Activated CD4-positive, alpha-beta memory T cell treated with anti-CD3 and anti-CD28 coated beads, Interleukin-2, amount 10 ng/mL, durations not matched to agents 7 days and 5 days (primary cell): ENCODE measurements around the gene RRP12. TPM values are rescaled to one million over a fixed set of nuclear protein-coding genes. Genes with fewer than 3 reads are reported as not detected.

Experiments
- CTCF ChIA-PET: fragments of 350-600 bp; sonication (Branson Sonifier 250); formaldehyde crosslinking; loops from one replicate; lab custom pipeline; 2021; ENCODE audit warnings: antibody characterized with exemption, inconsistent platforms; lab: Charles Lee
- POLR2A ChIA-PET: fragments of 350-600 bp; sonication (Branson Sonifier 250); formaldehyde crosslinking; loops from one replicate; lab custom pipeline; 2021; ENCODE audit warnings: antibody characterized with exemption; lab: Charles Lee
- DNase-seq: peaks from one replicate; pipeline ENCODE4 v3.0.0-alpha.2; 2020
- H3K27ac Mint-ChIP-seq: one replicate; pipeline ENCODE4 v1.8.0; 2021; ENCODE audit warnings: mild to moderate bottlenecking, mixed read lengths
- H3K27me3 Mint-ChIP-seq: one replicate; pipeline ENCODE4 v1.8.0; 2021; ENCODE audit warnings: mixed read lengths
- H3K36me3 Mint-ChIP-seq: one replicate; pipeline ENCODE4 v1.8.0; 2021; ENCODE audit warnings: low read depth, mixed read lengths
- H3K4me1 Mint-ChIP-seq: one replicate; pipeline ENCODE4 v1.8.0; 2021; ENCODE audit warnings: mixed read lengths
- H3K4me3 Mint-ChIP-seq: one replicate; pipeline ENCODE4 v1.8.0; 2021; ENCODE audit warnings: mild to moderate bottlenecking, mixed read lengths
- H3K9me3 Mint-ChIP-seq: one replicate; pipeline ENCODE4 v1.8.0; 2021; ENCODE audit warnings: mixed read lengths
- total RNA-seq, 2 experiments: library from RNA; stranded (reverse); gene quantifications; one replicate each; pipeline ENCODE4 v1.2.3, GENCODE V29; 2021

RRP12 gene
- total RNA-seq, 2 experiments from 2014 or later, result 16.2 to 18.1 TPM

DNA sequence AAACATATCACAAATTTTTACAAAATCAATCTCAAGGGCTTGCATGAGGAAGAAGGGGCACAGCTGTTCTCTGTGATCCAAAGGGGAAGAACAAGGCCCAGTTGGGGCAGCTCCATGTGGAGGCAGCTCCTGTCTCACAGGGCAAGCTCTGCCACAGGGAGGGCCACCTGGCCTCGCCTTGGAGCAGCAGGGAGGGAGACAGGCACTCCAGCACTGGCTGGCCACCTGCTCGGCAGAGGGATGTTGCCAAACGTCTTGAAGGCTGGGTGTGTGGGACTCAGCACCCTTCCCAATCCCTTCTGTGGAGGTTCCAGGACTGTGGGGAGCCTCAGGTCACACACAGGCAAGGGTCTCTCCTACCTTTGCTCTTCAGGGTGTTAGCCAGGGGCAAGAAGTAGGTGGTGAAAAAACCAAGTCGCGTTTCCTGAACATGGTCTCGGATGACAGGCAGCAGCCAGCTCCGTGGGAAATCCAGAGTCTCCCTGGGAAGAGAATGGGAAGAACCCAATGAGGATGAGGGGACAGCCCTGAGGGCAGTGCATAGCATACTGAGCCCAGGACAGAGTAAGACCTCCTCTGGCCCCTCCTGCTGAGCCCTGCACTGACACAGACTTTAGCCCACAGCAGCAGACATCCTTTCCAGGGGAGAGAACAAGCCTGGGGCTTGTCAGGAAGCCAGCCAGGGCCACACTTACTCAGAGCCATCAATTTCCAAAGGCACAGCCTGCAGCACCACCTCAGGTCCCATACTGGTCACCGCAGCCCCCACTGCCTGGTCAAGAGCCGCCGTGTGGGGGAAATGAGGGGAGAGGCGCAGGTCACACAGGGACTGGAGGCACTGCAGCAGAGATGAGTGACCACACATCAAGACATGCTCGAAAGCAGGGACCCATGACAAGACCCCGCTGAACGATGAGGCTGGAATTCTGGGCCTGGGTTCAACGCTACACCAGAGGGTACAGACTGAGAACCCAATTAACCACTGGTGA is 21.9 kb downstream of the RRP12 start:
- H3K27ac Mint-ChIP-seq, result no peak overlapping the region
- H3K4me3 Mint-ChIP-seq, result no peak overlapping the region
- H3K9me3 Mint-ChIP-seq, result no peaks in the 10 kb centered on the region
- ChIA-PET CTCF (no interaction called here), POLR2A (no interaction called here)
- no peaks in the 10 kb centered on the region for H3K36me3 Mint-ChIP-seq
- H3K27me3 Mint-ChIP-seq, result no peaks in the 10 kb centered on the region
- H3K4me1 Mint-ChIP-seq, result no peaks in the 10 kb centered on the region
- no peak for DNase-seq

DNA sequence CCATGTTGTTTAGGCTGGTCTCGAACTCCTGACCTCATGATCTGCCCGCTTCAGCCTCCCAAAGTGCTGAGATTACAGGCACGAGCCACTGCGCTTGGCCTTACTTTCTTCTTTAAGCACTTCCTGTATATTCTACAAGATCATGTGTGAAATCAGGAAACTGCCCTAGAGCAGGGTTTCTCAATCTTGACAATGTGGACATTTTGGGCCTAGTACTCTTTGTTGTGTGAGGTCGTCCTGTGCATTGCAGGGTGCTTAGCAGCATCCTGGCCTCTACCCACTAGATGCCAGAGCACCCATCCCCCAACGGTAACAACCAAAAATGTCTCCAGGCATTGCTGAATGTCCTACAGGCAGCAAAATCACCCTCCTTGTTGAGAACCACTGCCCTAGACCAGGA is 24.7 kb downstream of the RRP12 start:
- ChIA-PET CTCF (no interaction called here), POLR2A (no interaction called here)
- no peaks in the 10 kb centered on the region for H3K4me1 Mint-ChIP-seq
- no peaks in the 10 kb centered on the region for H3K9me3 Mint-ChIP-seq
- no peak overlapping the region for H3K27ac Mint-ChIP-seq
- no peak for DNase-seq
- no peak overlapping the region for H3K4me3 Mint-ChIP-seq
- H3K27me3 Mint-ChIP-seq, result no peaks in the 10 kb centered on the region
- H3K36me3 Mint-ChIP-seq, result peaks cover 6% of the 10 kb centered on the region

GRCh38 chr10:97373456-97373855 is 27.7 kb downstream of the RRP12 start:
- Mint-ChIP-seq H3K4me1 (no peaks in the 10 kb centered on the region), H3K27me3 (no peaks in the 10 kb centered on the region), H3K36me3 (peaks cover 12% of the 10 kb centered on the region), H3K9me3 (no peaks in the 10 kb centered on the region), H3K4me3 (no peak overlapping the region), H3K27ac (no peak overlapping the region)
- CTCF ChIA-PET, result no interaction called here
- POLR2A ChIA-PET, result no interaction called here
- no peak for DNase-seq

- Mint-ChIP-seq H3K4me3 (no peak overlapping the region), H3K36me3 (peaks cover 12% of the 10 kb centered on the region), H3K9me3 (no peaks in the 10 kb centered on the region), H3K4me1 (no peaks in the 10 kb centered on the region), H3K27ac (no peak overlapping the region), H3K27me3 (no peaks in the 10 kb centered on the region)
- no peak for DNase-seq
- CTCF ChIA-PET, result interaction anchor here (0.6 kb wide), 1 partner anchor 10 kb away, joined by 3 read pairs; no protein-coding TSS in a partner anchor
- POLR2A ChIA-PET, result no interaction called here
Measured at GRCh38 chr10:97372233-97372875, 28.8 kb downstream of the RRP12 start.

- Mint-ChIP-seq H3K9me3 (no peaks in the 10 kb centered on the region), H3K36me3 (peaks cover 12% of the 10 kb centered on the region), H3K4me1 (no peaks in the 10 kb centered on the region), H3K27ac (no peak overlapping the region), H3K4me3 (no peak overlapping the region), H3K27me3 (no peaks in the 10 kb centered on the region)
- ChIA-PET CTCF (no interaction called here), POLR2A (no interaction called here)
- no peak for DNase-seq
Measured at GRCh38 chr10:97371696-97372095, 29.4 kb downstream of the RRP12 start.

DNA sequence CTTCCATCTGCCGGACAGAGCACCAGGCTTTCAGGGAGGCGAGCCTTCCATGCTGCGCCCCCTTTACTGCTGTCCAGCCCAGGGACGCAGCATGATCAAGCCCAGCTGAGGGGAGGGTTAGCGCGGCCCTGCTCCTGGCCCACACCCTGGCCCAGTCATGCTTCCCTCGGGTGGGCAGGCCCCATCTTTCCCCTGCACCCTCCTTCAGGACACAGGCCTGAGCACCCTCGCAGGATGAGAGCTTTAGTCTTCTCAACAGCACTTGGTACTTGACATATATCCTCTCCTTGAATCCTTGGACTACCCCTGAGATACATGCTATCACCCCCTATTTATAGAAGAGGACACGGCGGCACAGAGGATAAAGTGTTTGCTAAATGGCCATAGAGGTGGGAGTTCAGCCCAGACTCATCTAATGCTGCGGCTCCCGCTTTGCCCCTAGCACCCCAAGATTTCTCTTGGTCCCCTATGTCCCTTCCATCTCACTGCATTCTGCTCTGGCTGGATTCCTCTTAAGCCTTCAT is 34.0 kb downstream of the RRP12 start:
- H3K27me3 Mint-ChIP-seq, result no peaks in the 10 kb centered on the region
- H3K9me3 Mint-ChIP-seq, result no peaks in the 10 kb centered on the region
- CTCF ChIA-PET, result no interaction called here
- no peak overlapping the region for H3K27ac Mint-ChIP-seq
- no peaks in the 10 kb centered on the region for H3K4me1 Mint-ChIP-seq
- no peak for DNase-seq
- POLR2A ChIA-PET, result no interaction called here
- H3K4me3 Mint-ChIP-seq, result no peak overlapping the region
- H3K36me3 Mint-ChIP-seq, result peaks cover 9% of the 10 kb centered on the region

DNA sequence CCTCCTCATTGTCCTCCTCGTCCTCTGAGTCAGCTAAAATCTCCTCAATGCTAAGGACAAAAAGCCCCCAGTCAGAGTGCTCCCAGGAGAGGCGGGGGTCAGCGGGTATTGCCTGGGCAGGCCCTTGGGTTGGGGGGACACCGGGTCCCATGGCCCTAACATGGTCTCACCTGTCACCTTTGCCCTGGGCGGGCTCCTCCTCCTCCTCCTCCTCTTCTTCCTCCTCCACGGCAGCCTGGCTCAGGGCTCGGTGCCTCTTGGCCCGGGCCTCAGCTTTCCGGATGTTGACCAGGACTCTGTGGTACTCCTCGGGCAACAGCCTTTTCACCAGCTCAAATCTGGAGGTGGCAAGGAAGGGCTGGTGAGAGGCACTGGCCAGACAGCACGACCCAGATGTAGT is 34.6 kb downstream of the RRP12 start:
- CTCF ChIA-PET, result no interaction called here
- H3K36me3 Mint-ChIP-seq, result peaks cover 6% of the 10 kb centered on the region
- H3K4me1 Mint-ChIP-seq, result no peaks in the 10 kb centered on the region
- H3K27me3 Mint-ChIP-seq, result no peaks in the 10 kb centered on the region
- no peak for DNase-seq
- H3K27ac Mint-ChIP-seq, result no peak overlapping the region
- POLR2A ChIA-PET, result no interaction called here
- no peak overlapping the region for H3K4me3 Mint-ChIP-seq
- no peaks in the 10 kb centered on the region for H3K9me3 Mint-ChIP-seq

GRCh38 chr10:97365761-97366351 is 35.3 kb downstream of the RRP12 start:
- H3K27ac Mint-ChIP-seq, result no peak overlapping the region
- no peaks in the 10 kb centered on the region for H3K9me3 Mint-ChIP-seq
- no peak overlapping the region for H3K4me3 Mint-ChIP-seq
- ChIA-PET POLR2A (no interaction called here), CTCF (interaction anchor here (0.7 to 1.2 kb wide), 2 partner anchors 87 to 186 kb away, joined by 3 to 4 read pairs; no protein-coding TSS in a partner anchor)
- no peaks in the 10 kb centered on the region for H3K27me3 Mint-ChIP-seq
- H3K36me3 Mint-ChIP-seq, result peaks cover 3% of the 10 kb centered on the region
- no peaks in the 10 kb centered on the region for H3K4me1 Mint-ChIP-seq
- DNase-seq, result no peak

- ChIA-PET POLR2A (no interaction called here), CTCF (no interaction called here)
- Mint-ChIP-seq H3K4me1 (no peaks in the 10 kb centered on the region), H3K4me3 (no peak overlapping the region), H3K9me3 (no peaks in the 10 kb centered on the region), H3K27me3 (no peaks in the 10 kb centered on the region), H3K27ac (no peak overlapping the region), H3K36me3 (no peaks in the 10 kb centered on the region)
- DNase-seq, result no peak
Measured at GRCh38 chr10:97363071-97363470, 38.1 kb downstream of the RRP12 start.

DNA sequence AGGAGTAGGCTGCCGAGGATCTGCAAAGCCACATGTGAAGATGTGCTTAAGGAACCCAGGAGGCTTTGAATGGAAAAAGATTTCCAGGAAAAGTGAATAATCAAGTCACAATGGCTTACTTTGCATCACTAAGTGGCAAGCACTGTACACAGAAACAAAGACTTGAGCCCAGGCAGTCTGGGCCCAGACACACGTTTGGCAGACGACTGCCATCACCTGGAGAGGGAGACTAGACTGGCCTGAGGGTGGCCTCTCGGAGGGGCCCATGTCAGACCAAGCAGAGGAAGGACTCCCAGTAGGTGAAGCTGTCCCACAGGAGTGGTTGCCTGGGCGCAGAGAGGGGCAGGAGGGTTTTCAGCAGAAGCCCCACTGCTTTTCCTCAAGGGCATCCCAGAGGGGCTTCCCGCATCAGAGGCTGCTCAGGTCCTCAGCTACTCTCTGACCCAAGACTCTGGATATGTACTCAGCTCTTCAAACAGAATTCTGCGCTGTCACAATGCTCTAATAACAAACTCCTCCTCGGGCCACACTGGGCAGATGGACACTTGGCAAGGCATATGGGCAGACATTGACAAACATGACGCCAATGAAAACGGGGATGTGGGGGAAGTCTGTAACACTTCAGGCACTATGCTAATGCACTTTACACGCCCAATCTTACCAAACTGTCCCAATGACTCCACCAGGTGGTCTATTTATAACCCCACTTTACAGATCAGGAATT is 38.7 kb downstream of the RRP12 start:
- ChIA-PET POLR2A (no interaction called here), CTCF (no interaction called here)
- H3K9me3 Mint-ChIP-seq, result no peaks in the 10 kb centered on the region
- H3K36me3 Mint-ChIP-seq, result no peaks in the 10 kb centered on the region
- H3K4me3 Mint-ChIP-seq, result no peak overlapping the region
- no peak overlapping the region for H3K27ac Mint-ChIP-seq
- H3K4me1 Mint-ChIP-seq, result no peaks in the 10 kb centered on the region
- DNase-seq, result no peak
- H3K27me3 Mint-ChIP-seq, result no peaks in the 10 kb centered on the region

DNA sequence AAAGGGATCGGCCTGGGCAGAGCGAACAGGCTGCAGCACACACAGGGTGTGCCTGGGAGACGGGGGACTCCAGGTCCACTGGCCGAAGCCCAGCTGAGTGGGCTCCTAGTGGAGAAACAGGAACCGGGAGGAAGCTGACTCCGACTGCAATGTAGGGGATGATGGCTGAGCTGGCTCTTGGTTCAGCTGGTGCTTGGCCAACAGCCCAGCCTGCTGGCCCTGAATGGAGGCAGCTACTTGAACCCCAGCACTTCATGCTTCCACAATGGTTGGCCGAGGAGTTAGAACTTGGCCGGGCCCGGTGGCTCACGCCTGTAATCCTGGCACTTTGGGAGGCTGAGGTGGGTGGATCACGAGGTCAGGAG is 39.6 kb downstream of the RRP12 start:
- Mint-ChIP-seq H3K4me3 (no peak overlapping the region), H3K27me3 (no peaks in the 10 kb centered on the region), H3K36me3 (no peaks in the 10 kb centered on the region), H3K27ac (no peak overlapping the region), H3K4me1 (peaks cover 1% of the 10 kb centered on the region), H3K9me3 (no peaks in the 10 kb centered on the region)
- ChIA-PET CTCF (interaction anchor here (0.8 kb wide), 1 partner anchor 105 kb away, joined by 3 read pairs; no protein-coding TSS in a partner anchor), POLR2A (no interaction called here)
- DNase-seq, result no peak

GRCh38 chr10:97360705-97361536 is 40.2 kb downstream of the RRP12 start:
- peaks cover 2% of the 10 kb centered on the region for H3K36me3 Mint-ChIP-seq
- ChIA-PET CTCF (interaction anchor here (0.6 to 1.1 kb wide), 3 partner anchors 83 to 1603 kb away, joined by 3 to 5 read pairs (median 3); no protein-coding TSS in a partner anchor), POLR2A (no interaction called here)
- H3K4me3 Mint-ChIP-seq, result no peak overlapping the region
- no peak for DNase-seq
- no peaks in the 10 kb centered on the region for H3K9me3 Mint-ChIP-seq
- no peaks in the 10 kb centered on the region for H3K27me3 Mint-ChIP-seq
- no peak overlapping the region for H3K27ac Mint-ChIP-seq
- peaks cover 7% of the 10 kb centered on the region for H3K4me1 Mint-ChIP-seq
